LNCaP clone FGC (cell line): ENCODE measurements around the gene DST.

Source experiments
- DNase-seq: peaks from one replicate; pipeline ENCODE4 v3.0.0-alpha.2; 2011; ENCODE audit warnings: low read depth
- H3K4me3 ChIP-seq: 2 replicates; pipeline ENCODE4 v1.5.1; 2011; ENCODE audit warnings: mild to moderate bottlenecking, low read depth, low read length, control low read depth
- CTCF ChIP-seq: IDR thresholded peaks from 2 replicates; pipeline ENCODE4 v1.5.1; 2012; ENCODE audit warnings: mild to moderate bottlenecking; ENCODE audit not compliant: control insufficient read depth, insufficient read depth; ENCODE audit errors: extremely low read depth

The DST gene

GRCh38 chr6:56424064-56424463, 218.6 kb downstream of the DST start:
- DNase-seq, result no peak
- no peak for TF ChIP-seq CTCF
- no peak overlapping the region for H3K4me3 ChIP-seq

- no peak overlapping the region for H3K4me3 ChIP-seq
- DNase-seq, result no peak
- no peak for TF ChIP-seq CTCF
Measured at GRCh38 chr6:56420296-56420695, 222.4 kb downstream of the DST start.

- no peak for TF ChIP-seq CTCF
- no peak overlapping the region for H3K4me3 ChIP-seq
- no peak for DNase-seq
Measured at GRCh38 chr6:56419191-56419590, 223.5 kb downstream of the DST start.

- no peak for DNase-seq
- no peak for TF ChIP-seq CTCF
- no peak overlapping the region for H3K4me3 ChIP-seq
Measured at GRCh38 chr6:56417823-56418222, 224.9 kb downstream of the DST start.

- no peak for DNase-seq
Measured at GRCh38 chr6:56416247-56416646, 226.4 kb downstream of the DST start.

GRCh38 chr6:56408976-56409375, 233.7 kb downstream of the DST start:
- no peak for TF ChIP-seq CTCF
- no peak for DNase-seq
- H3K4me3 ChIP-seq, result no peak overlapping the region

More at GRCh38 chr6:56416247-56416646, 226.4 kb downstream of the DST start:
- TF ChIP-seq CTCF, result no peak
- H3K4me3 ChIP-seq, result no peak overlapping the region
